Stimulated activated naive CD4-positive, alpha-beta T cell treated with Interleukin-2 at 50 U/mL for 16 hours (primary cell): Measurements from ENCODE around the gene CYCS.
"Not testable (repeated sequence)": the region's sequence is repeated elsewhere in the genome, so short reads cannot be mapped to it uniquely, and the experiment has no call there.

Source experiments
- DNase-seq: peaks from one replicate; lab custom pipeline; 2025; lab: John Stamatoyannopoulos, UW

CYCS gene

GRCh38 chr7:25125137-25125946, at the start of gene CYCS:
Gene CYCS (minus strand): TSS chr7:25125260. CDS start chr7:25124119, 1,141 bp downstream.
- peak; percentile 99 for DNase-seq

- no peak for DNase-seq
Observed at GRCh38 chr7:25173184-25173583, 48.1 kb upstream of the CYCS start.

GRCh38 chr7:25171516-25171915, 46.5 kb upstream of the CYCS start:
- no peak for DNase-seq

DNA sequence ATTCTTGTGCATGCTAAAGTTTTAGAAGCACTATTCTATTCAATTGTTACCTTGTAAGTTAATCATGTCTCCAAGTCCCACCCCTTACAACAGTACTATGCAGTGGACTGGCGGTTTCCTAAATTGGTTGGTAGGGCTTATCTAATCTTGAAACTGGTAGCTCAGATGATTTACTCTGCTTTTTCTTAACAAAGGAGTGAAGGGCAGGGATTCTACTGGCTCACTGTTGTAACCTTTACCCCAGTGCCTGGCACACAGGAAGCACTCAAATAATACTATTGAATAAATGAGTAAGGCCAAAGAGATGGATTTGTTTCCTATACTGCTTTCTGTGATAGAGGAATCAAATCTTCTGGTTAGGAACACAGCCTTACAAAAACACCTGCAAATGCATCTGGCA, 46.0 kb upstream of the CYCS start:
- no peak for DNase-seq

DNA sequence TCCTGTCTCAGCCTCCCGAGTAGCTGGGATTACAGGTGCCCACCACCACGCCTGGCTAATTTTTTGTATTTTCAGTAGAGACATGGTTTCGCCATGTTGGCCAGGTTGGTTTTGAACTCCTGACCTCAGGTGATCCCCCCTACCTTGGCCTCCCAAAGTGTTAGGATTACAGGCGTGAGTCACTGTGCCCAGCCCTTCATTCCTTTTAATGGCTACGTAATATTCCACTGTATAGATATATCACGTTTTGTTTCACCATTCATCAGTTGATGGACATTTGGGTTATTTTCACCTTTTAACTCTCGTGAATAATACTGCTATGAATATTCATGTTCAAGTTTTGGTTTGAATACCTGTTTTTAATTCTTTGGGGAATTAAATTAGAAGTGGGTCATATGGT, 44.6 kb upstream of the CYCS start:
- no peak for DNase-seq

GRCh38 chr7:25168145-25168544, 43.1 kb upstream of the CYCS start:
- DNase-seq: no peak

GRCh38 chr7:25167262-25167843, 42.3 kb upstream of the CYCS start:
- DNase-seq: no peak

GRCh38 chr7:25159983-25160596, 35.0 kb upstream of the CYCS start:
- not testable (repeated sequence) for DNase-seq

- no peak for DNase-seq
Observed at GRCh38 chr7:25158966-25159365, 33.9 kb upstream of the CYCS start.

- DNase-seq: no peak
Observed at GRCh38 chr7:25151773-25152172, 26.7 kb upstream of the CYCS start.

DNA sequence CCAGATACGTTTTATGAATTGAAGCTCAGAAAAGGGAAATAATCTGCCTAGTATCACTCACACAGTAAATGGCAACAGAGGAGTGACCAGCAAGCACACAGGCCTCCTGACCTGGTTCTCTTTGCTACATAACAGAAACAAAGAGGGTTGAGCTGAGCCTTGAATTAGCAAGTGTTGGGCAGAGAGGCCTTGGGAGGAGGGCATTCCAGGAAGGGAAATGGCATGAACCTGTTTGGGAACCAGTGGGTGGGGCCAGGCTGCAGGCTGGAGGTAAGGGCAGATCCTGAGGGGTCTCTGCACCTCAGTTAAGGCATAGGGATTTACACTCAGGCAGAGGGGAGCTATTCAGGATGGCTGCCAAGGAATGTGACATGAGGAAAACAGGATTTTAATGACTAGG, 24.8 kb upstream of the CYCS start:
- no peak for DNase-seq

- DNase-seq: no peak
Observed at GRCh38 chr7:25148772-25149575, 23.9 kb upstream of the CYCS start.

DNA sequence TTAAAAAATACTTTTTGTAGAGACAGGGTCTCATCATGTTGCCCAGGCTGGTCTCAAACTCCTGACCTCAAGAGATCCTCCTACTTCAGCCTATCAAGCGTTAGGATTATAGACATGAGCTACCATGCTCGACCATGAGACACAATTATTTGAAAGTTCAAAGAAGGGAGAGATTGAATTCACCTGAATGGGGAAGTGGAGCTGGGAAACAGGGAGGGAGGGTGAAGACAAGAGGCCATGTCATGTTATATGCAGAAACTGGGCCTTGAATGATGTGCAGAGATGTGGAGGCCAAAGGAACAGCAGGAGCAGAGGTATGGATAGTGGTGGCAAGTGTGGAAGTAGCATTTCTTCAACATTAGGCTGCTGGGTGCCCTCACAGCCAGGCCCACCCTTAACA, 18.7 kb upstream of the CYCS start:
- no peak for DNase-seq

DNA sequence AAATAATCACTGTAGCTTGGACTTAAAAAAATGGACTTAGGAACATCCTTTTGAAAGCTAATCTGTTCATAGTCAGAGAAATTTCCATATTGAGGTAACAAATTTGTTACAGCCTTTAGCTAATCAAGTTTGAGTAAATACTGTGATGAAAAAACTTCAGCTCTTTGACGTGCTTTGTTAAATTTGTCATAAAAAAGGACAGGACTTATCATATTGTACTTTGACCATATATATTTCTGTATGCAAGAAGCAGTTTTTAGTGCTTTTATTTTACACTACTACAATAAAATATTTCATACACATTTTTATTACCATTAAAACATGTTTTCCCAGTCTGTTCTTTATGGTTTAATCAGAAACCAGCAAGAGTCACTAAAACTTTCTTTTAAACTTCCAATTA, 14.5 kb upstream of the CYCS start:
- DNase-seq: no peak

DNA sequence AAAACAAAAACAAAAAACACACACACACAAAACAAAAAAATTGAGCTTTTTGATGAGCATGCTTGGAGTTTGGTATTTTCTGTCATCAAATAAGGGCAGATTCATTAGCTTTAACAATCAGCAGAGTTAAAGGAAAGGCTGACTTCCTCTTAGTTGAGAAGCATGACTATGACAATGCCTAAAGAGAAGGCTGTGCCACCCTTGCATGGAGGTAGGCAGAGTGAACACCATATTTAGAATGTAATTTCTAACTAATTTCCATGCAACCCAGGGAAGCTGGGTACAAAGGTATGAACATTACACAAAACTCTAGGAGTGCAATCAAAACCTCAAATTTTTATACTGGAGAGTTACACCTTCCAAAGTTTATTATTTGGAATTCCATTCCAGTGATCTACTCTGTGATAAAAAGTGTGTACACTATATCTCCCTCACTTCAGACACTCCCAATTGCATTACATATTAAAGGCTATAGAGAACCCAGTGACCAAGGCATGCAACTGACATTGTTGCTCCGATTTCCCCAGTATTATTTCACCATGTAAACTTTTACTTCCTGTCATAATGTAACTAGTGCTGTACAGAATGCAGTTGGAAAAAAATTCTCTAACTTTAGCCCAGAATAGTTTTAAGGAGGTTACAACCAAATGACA, 9.4 kb upstream of the CYCS start:
- no peak for DNase-seq

DNA sequence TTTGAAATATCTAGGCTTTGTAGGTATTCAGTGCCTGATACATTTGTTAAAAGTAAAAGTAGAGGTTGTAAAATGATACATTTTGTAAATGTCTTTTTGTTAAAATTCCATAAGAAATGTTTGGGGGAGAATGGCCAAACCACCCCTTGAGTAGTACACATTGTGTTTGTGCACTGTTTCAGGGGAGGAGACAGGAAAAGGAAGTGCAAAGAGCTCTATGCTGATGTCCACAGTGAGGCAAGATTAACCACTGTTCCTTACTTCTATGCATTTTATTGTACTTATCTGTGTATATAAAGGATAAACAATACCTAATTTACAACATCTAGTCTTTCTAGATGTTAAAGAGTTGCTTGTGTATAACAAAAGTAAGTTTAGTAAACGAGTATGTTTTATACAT, 7.4 kb upstream of the CYCS start:
- DNase-seq: no peak

DNA sequence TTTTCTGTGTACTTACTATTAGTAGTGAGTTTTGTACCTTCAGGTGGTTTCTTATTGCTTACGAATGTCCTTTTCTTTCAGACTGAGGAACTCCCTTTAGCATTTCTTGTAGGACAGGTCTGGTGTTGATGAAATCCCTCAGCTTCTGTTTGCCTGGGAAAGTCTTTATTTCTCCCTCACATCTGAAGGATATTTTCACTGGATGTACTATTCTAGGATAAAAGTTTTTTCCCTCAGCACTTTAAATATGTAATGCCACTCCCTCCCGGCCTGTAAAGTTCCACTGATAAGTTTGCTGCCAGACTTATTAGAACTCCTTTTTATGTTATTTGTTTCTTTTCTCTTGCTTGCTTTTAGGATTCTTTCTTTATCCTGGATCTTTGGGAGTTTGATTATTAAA, 1.7 kb upstream of the CYCS start:
- no peak for DNase-seq

GRCh38 chr7:25124465-25125136, 459 bp downstream of the CYCS start:
- no peak for DNase-seq

GRCh38 chr7:25122373-25122772, 2.7 kb downstream of the CYCS start:
- no peak for DNase-seq

DNA sequence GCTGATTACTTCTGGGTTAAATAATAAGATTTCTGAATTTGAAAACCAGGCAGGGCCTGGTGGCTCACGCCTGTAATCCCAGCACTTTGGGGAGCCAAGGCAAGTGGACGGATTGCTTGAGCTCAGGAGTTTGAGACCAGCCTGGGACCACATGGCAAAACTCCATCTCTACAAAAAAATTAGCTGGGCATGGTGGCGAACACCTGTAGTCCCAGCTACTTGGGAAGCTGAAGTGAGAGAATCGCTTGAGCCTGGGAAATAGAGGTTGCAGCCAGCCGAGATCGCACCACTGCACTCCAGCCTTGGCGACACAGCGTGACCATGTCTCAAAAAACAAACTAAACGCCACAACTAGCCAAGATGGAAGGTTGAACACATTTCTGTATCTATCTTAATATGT, 3.5 kb downstream of the CYCS start:
- DNase-seq: no peak

DNA sequence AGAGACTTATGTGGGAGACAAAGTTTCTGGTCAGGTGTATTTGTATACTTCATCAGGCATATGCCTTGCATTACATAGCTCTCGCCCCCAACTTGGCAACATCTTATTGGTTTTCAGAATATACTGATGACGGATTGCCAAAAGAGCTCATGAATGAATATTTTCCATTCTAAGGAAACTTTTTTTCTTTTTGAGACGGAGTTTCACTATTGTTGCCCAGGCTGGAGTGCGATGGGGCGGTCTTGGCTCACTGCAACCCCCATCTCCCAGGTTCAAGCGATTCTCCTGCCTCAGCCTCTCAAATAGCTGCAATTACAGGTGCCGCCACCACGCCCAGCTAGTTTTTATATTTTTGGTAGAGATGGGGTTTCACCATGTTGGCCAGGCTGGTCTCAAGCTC, 6.0 kb downstream of the CYCS start:
- no peak for DNase-seq
